HG03558 (cell line): ENCODE measurements around the gene CSRP1.
"Not testable (repeated sequence)": the region's sequence is repeated elsewhere in the genome, so short reads cannot be mapped to it uniquely, and the experiment has no call there.

Experiments used
- ATAC-seq: cut with Tn5 transposase; IDR thresholded peaks from one replicate; pipeline ENCODE4 v1.9.1; 2021; ENCODE audit warnings: moderate number of reproducible peaks; ENCODE audit not compliant: unreplicated experiment; ENCODE audit errors: extremely low read depth

The CSRP1 gene

GRCh38 chr1:201499795-201500669 is 6.9 kb downstream of the CSRP1 start:
- ATAC-seq = no peak

- ATAC-seq = no peak
Observed at GRCh38 chr1:201499191-201499590, 7.7 kb downstream of the CSRP1 start.

- no peak for ATAC-seq
Observed at GRCh38 chr1:201498621-201499020, 8.3 kb downstream of the CSRP1 start.

GRCh38 chr1:201497935-201498509 is 8.9 kb downstream of the CSRP1 start:
- no peak for ATAC-seq

- ATAC-seq = no peak
Observed at GRCh38 chr1:201496296-201496690, 10.6 kb downstream of the CSRP1 start.

- no peak for ATAC-seq
Observed at GRCh38 chr1:201495551-201496295, 11.2 kb downstream of the CSRP1 start.

GRCh38 chr1:201493757-201494617 is 12.9 kb downstream of the CSRP1 start:
- no peak for ATAC-seq

GRCh38 chr1:201493026-201493656 is 13.8 kb downstream of the CSRP1 start:
- not testable (repeated sequence) for ATAC-seq

GRCh38 chr1:201491896-201492511 is 14.9 kb downstream of the CSRP1 start:
- ATAC-seq = no peak

- ATAC-seq = no peak
Observed at GRCh38 chr1:201490708-201491131, 16.2 kb downstream of the CSRP1 start.

- ATAC-seq = no peak
Observed at GRCh38 chr1:201489643-201490261, 17.2 kb downstream of the CSRP1 start.

- no peak for ATAC-seq
Observed at GRCh38 chr1:201488830-201489589, 17.9 kb downstream of the CSRP1 start.

GRCh38 chr1:201487742-201488141 is 19.2 kb downstream of the CSRP1 start:
- ATAC-seq = no peak

GRCh38 chr1:201486187-201486586 is 20.7 kb downstream of the CSRP1 start:
- ATAC-seq = no peak

- no peak for ATAC-seq
Observed at GRCh38 chr1:201485184-201485774, 21.6 kb downstream of the CSRP1 start.

- ATAC-seq = no peak
Observed at GRCh38 chr1:201483373-201483949, 23.5 kb downstream of the CSRP1 start.

GRCh38 chr1:201482755-201483154 is 24.2 kb downstream of the CSRP1 start:
- no peak for ATAC-seq
